ENCODE measurements around the gene METTL9. TPM values are rescaled to one million over a fixed set of nuclear protein-coding genes. Genes with fewer than 3 reads are reported as not detected.

METTL9 gene
- total and polyA plus RNA-seq, 2 experiments from 2014 or later, result 72.5 to 152 TPM

GRCh38 chr16:21597561-21598030, 1.8 kb upstream of the METTL9 start:
- DNase-seq (ENCODE audit: low spot score), result no peak
- Histone ChIP-seq H2AFZ (peak overlapping the region; percentile 41), H3K4me2 (no peak overlapping the region), H3K79me2 (replicated peaks; ENCODE audit: insufficient read depth) (peaks cover 26% of the 10 kb centered on the region), H3K27ac (ENCODE audit: low read depth) (no peak overlapping the region), H3F3A (replicated peaks; ENCODE audit: low read depth) (no peaks in the 10 kb centered on the region), H3K4me3 (no peak overlapping the region), H3K36me3 (ENCODE audit: insufficient read depth) (no peaks in the 10 kb centered on the region), H4K20me1 (replicated peaks; ENCODE audit: insufficient read depth) (peaks cover 16% of the 10 kb centered on the region; the same call in 1 of the 2 replicates), H3K9me2 (ENCODE audit: insufficient read depth) (no peaks in the 10 kb centered on the region), H3K4me1 (ENCODE audit: insufficient read depth) (peaks cover 10% of the 10 kb centered on the region; the same call in 1 of the 2 replicates), H3K27me3 (ENCODE audit: insufficient read depth) (no peaks in the 10 kb centered on the region)
- ATAC-seq, result no peak
- H3K36me3 Mint-ChIP-seq (ENCODE audit: low read depth), result no peaks in the 10 kb centered on the region
- H3K4me1 Mint-ChIP-seq, result peaks cover 25% of the 10 kb centered on the region
- peaks cover 3% of the 10 kb centered on the region for H3K27me3 Mint-ChIP-seq (ENCODE audit: insufficient read depth, low read depth, poor library complexity)
- TF ChIP-seq CREB1 (CRISPR knock-in tag; IDR thresholded peaks at IDR 0.05; ENCODE audit: low read depth) (no peak), POLR2AphosphoS5 (IDR thresholded peaks at IDR 0.05; ENCODE audit: low read depth) (no peak), CTCF (conservative IDR thresholded peaks at IDR 0.05; ENCODE audit: low read depth in 2 of 2) (no peak), ZNF462 (CRISPR knock-in tag; IDR thresholded peaks at IDR 0.05) (no peak), ZNF114 (CRISPR knock-in tag; IDR thresholded peaks at IDR 0.05) (no peak), ETS1 (IDR thresholded peaks at IDR 0.05) (no peak), STAT1 (IDR thresholded peaks at IDR 0.05; ENCODE audit: unreplicated experiment) (no peak), JUNB (IDR thresholded peaks at IDR 0.05; ENCODE audit: unreplicated experiment) (no peak), EZH2 (IDR thresholded peaks at IDR 0.05; ENCODE audit: low read depth, unreplicated experiment) (no peak)
- TF ChIP-seq, protein P1, sequence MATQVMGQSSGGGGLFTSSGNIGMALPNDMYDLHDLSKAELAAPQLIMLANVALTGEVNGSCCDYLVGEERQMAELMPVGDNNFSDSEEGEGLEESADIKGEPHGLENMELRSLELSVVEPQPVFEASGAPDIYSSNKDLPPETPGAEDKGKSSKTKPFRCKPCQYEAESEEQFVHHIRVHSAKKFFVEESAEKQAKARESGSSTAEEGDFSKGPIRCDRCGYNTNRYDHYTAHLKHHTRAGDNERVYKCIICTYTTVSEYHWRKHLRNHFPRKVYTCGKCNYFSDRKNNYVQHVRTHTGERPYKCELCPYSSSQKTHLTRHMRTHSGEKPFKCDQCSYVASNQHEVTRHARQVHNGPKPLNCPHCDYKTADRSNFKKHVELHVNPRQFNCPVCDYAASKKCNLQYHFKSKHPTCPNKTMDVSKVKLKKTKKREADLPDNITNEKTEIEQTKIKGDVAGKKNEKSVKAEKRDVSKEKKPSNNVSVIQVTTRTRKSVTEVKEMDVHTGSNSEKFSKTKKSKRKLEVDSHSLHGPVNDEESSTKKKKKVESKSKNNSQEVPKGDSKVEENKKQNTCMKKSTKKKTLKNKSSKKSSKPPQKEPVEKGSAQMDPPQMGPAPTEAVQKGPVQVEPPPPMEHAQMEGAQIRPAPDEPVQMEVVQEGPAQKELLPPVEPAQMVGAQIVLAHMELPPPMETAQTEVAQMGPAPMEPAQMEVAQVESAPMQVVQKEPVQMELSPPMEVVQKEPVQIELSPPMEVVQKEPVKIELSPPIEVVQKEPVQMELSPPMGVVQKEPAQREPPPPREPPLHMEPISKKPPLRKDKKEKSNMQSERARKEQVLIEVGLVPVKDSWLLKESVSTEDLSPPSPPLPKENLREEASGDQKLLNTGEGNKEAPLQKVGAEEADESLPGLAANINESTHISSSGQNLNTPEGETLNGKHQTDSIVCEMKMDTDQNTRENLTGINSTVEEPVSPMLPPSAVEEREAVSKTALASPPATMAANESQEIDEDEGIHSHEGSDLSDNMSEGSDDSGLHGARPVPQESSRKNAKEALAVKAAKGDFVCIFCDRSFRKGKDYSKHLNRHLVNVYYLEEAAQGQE (IDR thresholded peaks at IDR 0.05; ENCODE audit: unreplicated experiment), result no peak
- no peak overlapping the region for H3K27ac Mint-ChIP-seq
- H3K4me3 Mint-ChIP-seq, result peak overlapping the region; percentile 92
- H3K9me3 Mint-ChIP-seq, result no peaks in the 10 kb centered on the region

Measured in GM23338 (cell line).